GM23338 (cell line): ENCODE measurements around the gene NTM. TPM values are rescaled to one million over a fixed set of nuclear protein-coding genes. Genes with fewer than 3 reads are reported as not detected.

ENCODE experiments used
- ATAC-seq: fragments of 200-7000 bp; cut with Tn5 transposase; 3 replicates; pipeline ENCODE4 v1.9.1; 2020
- DNase-seq: peaks from one replicate; pipeline ENCODE4 v3.0.0-alpha.2; 2015; ENCODE audit warnings: low spot score
- H2AFZ ChIP-seq: fragments of 200-600 bp; sonication (generic); 2 replicates; pipeline ENCODE4 v1.8.0; 2016; ENCODE audit warnings: antibody characterized with exemption, mild to moderate bottlenecking, moderate library complexity
- H3F3A ChIP-seq: fragments of 200-600 bp; sonication (generic); replicated peaks from 2 replicates; pipeline ENCODE4 v1.8.0; 2017; ENCODE audit warnings: antibody characterized with exemption, mixed run types, low read depth
- H3K27ac ChIP-seq: fragments of 200-600 bp; sonication (generic); 2 replicates; pipeline ENCODE4 v1.6.1; 2016; ENCODE audit warnings: low read depth
- H3K27me3 ChIP-seq: fragments of 200-600 bp; sonication (generic); 2 replicates; pipeline ENCODE4 v1.8.0; 2016; ENCODE audit warnings: mild to moderate bottlenecking, mixed run types, moderate library complexity; ENCODE audit not compliant: insufficient read depth
- H3K36me3 ChIP-seq: fragments of 200-600 bp; sonication (generic); 2 replicates; pipeline ENCODE4 v1.8.0; 2016; ENCODE audit warnings: mild to moderate bottlenecking; ENCODE audit not compliant: insufficient read depth
- H3K4me1 ChIP-seq: fragments of 200-600 bp; sonication (generic); 2 replicates; pipeline ENCODE4 v1.8.0; 2016; ENCODE audit warnings: mild to moderate bottlenecking, moderate library complexity; ENCODE audit not compliant: insufficient read depth
- H3K4me2 ChIP-seq: fragments of 200-600 bp; sonication (generic); 2 replicates; pipeline ENCODE4 v1.7.1; 2017; ENCODE audit warnings: mixed run types
- H3K4me3 ChIP-seq: fragments of 200-600 bp; sonication (generic); 2 replicates; pipeline ENCODE4 v1.6.1; 2016; ENCODE audit warnings: mixed run types
- H3K79me2 ChIP-seq: fragments of 200-600 bp; sonication (generic); replicated peaks from 2 replicates; pipeline ENCODE4 v1.8.0; 2017; ENCODE audit warnings: mild to moderate bottlenecking; ENCODE audit not compliant: insufficient read depth
- H3K9me2 ChIP-seq: fragments of 200-600 bp; sonication (generic); 2 replicates; pipeline ENCODE4 v1.8.0; 2017; ENCODE audit not compliant: insufficient read depth
- H4K20me1 ChIP-seq: fragments of 200-600 bp; sonication (generic); replicated peaks from 2 replicates; pipeline ENCODE4 v1.8.0; 2017; ENCODE audit warnings: mild to moderate bottlenecking; ENCODE audit not compliant: insufficient read depth
- H3K27ac Mint-ChIP-seq: 2 replicates; pipeline ENCODE4 v1.8.0; 2020; ENCODE audit warnings: inconsistent platforms, mild to moderate bottlenecking, moderate library complexity, mixed read lengths
- H3K27me3 Mint-ChIP-seq: 3 replicates; pipeline ENCODE4 v1.8.0; 2022; ENCODE audit warnings: low read depth, mild to moderate bottlenecking, moderate library complexity, mixed read lengths, inconsistent platforms; ENCODE audit not compliant: insufficient read depth, poor library complexity
- H3K36me3 Mint-ChIP-seq: 3 replicates; pipeline ENCODE4 v1.8.0; 2021; ENCODE audit warnings: low read depth, mild to moderate bottlenecking, inconsistent platforms, moderate library complexity, mixed read lengths
- H3K4me1 Mint-ChIP-seq: 3 replicates; pipeline ENCODE4 v1.8.0; 2020; ENCODE audit warnings: mild to moderate bottlenecking, inconsistent platforms, mixed read lengths
- H3K4me3 Mint-ChIP-seq: 3 replicates; pipeline ENCODE4 v1.8.0; 2021; ENCODE audit warnings: moderate library complexity, mild to moderate bottlenecking, inconsistent platforms, mixed read lengths
- H3K9me3 Mint-ChIP-seq: 3 replicates; pipeline ENCODE4 v1.8.0; 2020; ENCODE audit warnings: moderate library complexity, mild to moderate bottlenecking, inconsistent platforms, mixed read lengths
- CREB1 ChIP-seq: fragments of 250-450 bp; sonication (Bioruptor Pico); IDR thresholded peaks from 2 replicates; pipeline ENCODE4 v1.5.0; 2020; ENCODE audit warnings: low read depth, mild to moderate bottlenecking, moderate library complexity
- EZH2phosphoT487 ChIP-seq: fragments of 200-600 bp; sonication (generic); IDR thresholded peaks from one replicate; pipeline ENCODE4 v1.8.1; 2018; ENCODE audit warnings: antibody characterized with exemption; ENCODE audit not compliant: unreplicated experiment
- POLR2AphosphoS5 ChIP-seq: IDR thresholded peaks from 2 replicates; pipeline ENCODE4 v1.6.1; 2016; ENCODE audit warnings: antibody characterized with exemption, low read depth
- ZNF462 ChIP-seq: fragments of 250-450 bp; sonication (Bioruptor Pico); IDR thresholded peaks from 2 replicates; pipeline ENCODE4 v1.5.0; 2020; ENCODE audit warnings: mild to moderate bottlenecking, moderate library complexity
- polyA plus RNA-seq: library from polyadenylated mRNA; unstranded; fragments of >200 nt; fragmentation: Nextera tagmentation; extraction: Ambion mirVana; gene quantifications from 2 replicates; pipeline ENCODE4 v1.2.1, GENCODE V29; 2016
- total RNA-seq: library from RNA; depleted of rRNA; stranded (reverse); fragments of >200 nt; shearing (Covaris generic); gene quantifications from 2 replicates; pipeline ENCODE4 v1.2.3, GENCODE V29; 2014
- TF ChIP-seq, protein P1 (sequence below), 2 experiments: fragments of 200-600 bp in 1 of 2; sonication (generic) in 1 of 2; conservative IDR thresholded peaks; 2 replicates each; pipeline versions ENCODE4 v1.5.1 to v1.6.1; 2016 to 2017; ENCODE audit warnings: antibody characterized with exemption in 2 of 2, low read depth in 2 of 2, mild to moderate bottlenecking in 2 of 2, moderate library complexity in 1 of 2

NTM gene
- total and polyA plus RNA-seq, 2 experiments from 2014 or later: 10.6 to 14.6 TPM

GRCh38 chr11:131880976-131881375 is 510.6 kb downstream of the NTM start (continued):
- TF ChIP-seq ZNF462: no peak
- TF ChIP-seq CREB1: no peak
- no peak for TF ChIP-seq EZH2phosphoT487

DNA sequence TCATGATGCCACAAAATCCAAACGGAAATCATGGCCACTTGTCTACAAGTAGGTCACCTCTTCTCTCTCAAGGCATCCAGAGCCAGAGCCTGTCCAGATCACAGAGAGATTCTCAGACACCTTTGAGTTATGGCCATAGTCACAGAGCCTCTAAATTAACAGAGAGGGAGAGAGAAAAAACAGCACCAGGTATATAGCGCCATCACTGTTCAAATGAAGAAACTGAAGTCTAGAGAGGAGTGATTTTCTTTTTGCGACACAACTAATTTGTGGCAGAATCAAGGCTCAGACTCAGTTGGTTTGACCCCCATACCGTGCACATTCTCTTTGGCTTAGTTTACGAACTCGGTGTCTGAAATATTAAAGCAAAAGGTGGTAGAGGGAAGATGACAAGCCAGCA is 512.9 kb downstream of the NTM start:
- Mint-ChIP-seq H3K27me3 (peaks cover 4% of the 10 kb centered on the region), H3K4me3 (no peak overlapping the region), H3K4me1 (peaks cover 27% of the 10 kb centered on the region), H3K27ac (no peak overlapping the region), H3K36me3 (no peaks in the 10 kb centered on the region), H3K9me3 (no peaks in the 10 kb centered on the region)
- TF ChIP-seq, protein P1, sequence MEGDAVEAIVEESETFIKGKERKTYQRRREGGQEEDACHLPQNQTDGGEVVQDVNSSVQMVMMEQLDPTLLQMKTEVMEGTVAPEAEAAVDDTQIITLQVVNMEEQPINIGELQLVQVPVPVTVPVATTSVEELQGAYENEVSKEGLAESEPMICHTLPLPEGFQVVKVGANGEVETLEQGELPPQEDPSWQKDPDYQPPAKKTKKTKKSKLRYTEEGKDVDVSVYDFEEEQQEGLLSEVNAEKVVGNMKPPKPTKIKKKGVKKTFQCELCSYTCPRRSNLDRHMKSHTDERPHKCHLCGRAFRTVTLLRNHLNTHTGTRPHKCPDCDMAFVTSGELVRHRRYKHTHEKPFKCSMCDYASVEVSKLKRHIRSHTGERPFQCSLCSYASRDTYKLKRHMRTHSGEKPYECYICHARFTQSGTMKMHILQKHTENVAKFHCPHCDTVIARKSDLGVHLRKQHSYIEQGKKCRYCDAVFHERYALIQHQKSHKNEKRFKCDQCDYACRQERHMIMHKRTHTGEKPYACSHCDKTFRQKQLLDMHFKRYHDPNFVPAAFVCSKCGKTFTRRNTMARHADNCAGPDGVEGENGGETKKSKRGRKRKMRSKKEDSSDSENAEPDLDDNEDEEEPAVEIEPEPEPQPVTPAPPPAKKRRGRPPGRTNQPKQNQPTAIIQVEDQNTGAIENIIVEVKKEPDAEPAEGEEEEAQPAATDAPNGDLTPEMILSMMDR (conservative IDR thresholded peaks at IDR 0.05; ENCODE audit: low read depth in 2 of 2): peak; percentile 58 to 77
- TF ChIP-seq POLR2AphosphoS5: no peak
- peaks cover 10% of the 10 kb centered on the region for H3K4me1 ChIP-seq
- no peak overlapping the region for H3K4me3 ChIP-seq
- no peak overlapping the region for H3K4me2 ChIP-seq
- DNase-seq: peak; percentile 59
- H4K20me1 ChIP-seq: no peaks in the 10 kb centered on the region
- H3K36me3 ChIP-seq: no peaks in the 10 kb centered on the region
- H3F3A ChIP-seq: no peaks in the 10 kb centered on the region
- no peak overlapping the region for H3K27ac ChIP-seq
- peak; percentile 63; the same call in 2 of the 3 replicates for ATAC-seq
- H3K79me2 ChIP-seq: no peaks in the 10 kb centered on the region
- no peaks in the 10 kb centered on the region for H3K27me3 ChIP-seq
- no peaks in the 10 kb centered on the region for H3K9me2 ChIP-seq
- no peak overlapping the region for H2AFZ ChIP-seq
